Measurements from ENCODE around the gene MED29. TPM values are rescaled to one million over a fixed set of nuclear protein-coding genes. Genes with fewer than 3 reads are reported as not detected.

MED29 gene
- total and polyA plus RNA-seq, 2 experiments from 2014 or later = 26.1 to 62.0 TPM

GRCh38 chr19:39449116-39449797 lies 58.1 kb downstream of the MED29 start (continued):
- TF ChIP-seq, protein P1, sequence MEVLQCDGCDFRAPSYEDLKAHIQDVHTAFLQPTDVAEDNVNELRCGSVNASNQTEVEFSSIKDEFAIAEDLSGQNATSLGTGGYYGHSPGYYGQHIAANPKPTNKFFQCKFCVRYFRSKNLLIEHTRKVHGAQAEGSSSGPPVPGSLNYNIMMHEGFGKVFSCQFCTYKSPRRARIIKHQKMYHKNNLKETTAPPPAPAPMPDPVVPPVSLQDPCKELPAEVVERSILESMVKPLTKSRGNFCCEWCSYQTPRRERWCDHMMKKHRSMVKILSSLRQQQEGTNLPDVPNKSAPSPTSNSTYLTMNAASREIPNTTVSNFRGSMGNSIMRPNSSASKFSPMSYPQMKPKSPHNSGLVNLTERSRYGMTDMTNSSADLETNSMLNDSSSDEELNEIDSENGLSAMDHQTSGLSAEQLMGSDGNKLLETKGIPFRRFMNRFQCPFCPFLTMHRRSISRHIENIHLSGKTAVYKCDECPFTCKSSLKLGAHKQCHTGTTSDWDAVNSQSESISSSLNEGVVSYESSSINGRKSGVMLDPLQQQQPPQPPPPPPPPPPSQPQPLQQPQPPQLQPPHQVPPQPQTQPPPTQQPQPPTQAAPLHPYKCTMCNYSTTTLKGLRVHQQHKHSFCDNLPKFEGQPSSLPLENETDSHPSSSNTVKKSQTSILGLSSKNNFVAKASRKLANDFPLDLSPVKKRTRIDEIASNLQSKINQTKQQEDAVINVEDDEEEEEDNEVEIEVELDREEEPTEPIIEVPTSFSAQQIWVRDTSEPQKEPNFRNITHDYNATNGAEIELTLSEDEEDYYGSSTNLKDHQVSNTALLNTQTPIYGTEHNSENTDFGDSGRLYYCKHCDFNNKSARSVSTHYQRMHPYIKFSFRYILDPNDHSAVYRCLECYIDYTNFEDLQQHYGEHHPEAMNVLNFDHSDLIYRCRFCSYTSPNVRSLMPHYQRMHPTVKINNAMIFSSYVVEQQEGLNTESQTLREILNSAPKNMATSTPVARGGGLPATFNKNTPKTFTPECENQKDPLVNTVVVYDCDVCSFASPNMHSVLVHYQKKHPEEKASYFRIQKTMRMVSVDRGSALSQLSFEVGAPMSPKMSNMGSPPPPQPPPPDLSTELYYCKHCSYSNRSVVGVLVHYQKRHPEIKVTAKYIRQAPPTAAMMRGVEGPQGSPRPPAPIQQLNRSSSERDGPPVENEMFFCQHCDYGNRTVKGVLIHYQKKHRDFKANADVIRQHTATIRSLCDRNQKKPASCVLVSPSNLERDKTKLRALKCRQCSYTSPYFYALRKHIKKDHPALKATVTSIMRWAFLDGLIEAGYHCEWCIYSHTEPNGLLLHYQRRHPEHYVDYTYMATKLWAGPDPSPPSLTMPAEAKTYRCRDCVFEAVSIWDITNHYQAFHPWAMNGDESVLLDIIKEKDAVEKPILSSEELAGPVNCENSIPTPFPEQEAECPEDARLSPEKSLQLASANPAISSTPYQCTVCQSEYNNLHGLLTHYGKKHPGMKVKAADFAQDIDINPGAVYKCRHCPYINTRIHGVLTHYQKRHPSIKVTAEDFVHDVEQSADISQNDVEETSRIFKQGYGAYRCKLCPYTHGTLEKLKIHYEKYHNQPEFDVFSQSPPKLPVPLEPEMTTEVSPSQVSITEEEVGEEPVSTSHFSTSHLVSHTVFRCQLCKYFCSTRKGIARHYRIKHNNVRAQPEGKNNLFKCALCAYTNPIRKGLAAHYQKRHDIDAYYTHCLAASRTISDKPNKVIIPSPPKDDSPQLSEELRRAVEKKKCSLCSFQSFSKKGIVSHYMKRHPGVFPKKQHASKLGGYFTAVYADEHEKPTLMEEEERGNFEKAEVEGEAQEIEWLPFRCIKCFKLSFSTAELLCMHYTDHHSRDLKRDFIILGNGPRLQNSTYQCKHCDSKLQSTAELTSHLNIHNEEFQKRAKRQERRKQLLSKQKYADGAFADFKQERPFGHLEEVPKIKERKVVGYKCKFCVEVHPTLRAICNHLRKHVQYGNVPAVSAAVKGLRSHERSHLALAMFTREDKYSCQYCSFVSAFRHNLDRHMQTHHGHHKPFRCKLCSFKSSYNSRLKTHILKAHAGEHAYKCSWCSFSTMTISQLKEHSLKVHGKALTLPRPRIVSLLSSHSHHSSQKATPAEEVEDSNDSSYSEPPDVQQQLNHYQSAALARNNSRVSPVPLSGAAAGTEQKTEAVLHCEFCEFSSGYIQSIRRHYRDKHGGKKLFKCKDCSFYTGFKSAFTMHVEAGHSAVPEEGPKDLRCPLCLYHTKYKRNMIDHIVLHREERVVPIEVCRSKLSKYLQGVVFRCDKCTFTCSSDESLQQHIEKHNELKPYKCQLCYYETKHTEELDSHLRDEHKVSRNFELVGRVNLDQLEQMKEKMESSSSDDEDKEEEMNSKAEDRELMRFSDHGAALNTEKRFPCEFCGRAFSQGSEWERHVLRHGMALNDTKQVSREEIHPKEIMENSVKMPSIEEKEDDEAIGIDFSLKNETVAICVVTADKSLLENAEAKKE (CRISPR knock-in tag; IDR thresholded peaks at IDR 0.05) = no peak
- TF ChIP-seq ZNF114 (CRISPR knock-in tag; IDR thresholded peaks at IDR 0.05) (no peak), STAT1 (IDR thresholded peaks at IDR 0.05; ENCODE audit: unreplicated experiment) (no peak), EZH2phosphoT487 (IDR thresholded peaks at IDR 0.05; ENCODE audit: unreplicated experiment) (no peak), CTCF (conservative IDR thresholded peaks at IDR 0.05; ENCODE audit: low read depth in 2 of 2) (no peak)

Small RNA genes lying within 50 kb of the gene (microRNA-seq; reads per million reads assigned to microRNA genes)
- not detected for gene MIR4530

Small RNA genes lying within 50 kb of the gene (small RNA-seq; reads per million reads assigned to genes)
- not detected for gene AC011445.2 (ENCODE audit: low replicate concordance)
- gene MIR4530 (ENCODE audit: low replicate concordance) = not detected
- gene RN7SL566P (ENCODE audit: low replicate concordance) = not detected

Other genes with a start within 250 kb of the MED29 start
- gene NCCRP1, start 194.4 kb upstream of the MED29 start, total RNA-seq (2014; rRNA removed; shearing (Covaris generic)) = 3.8 and 6.2 TPM in 2 replicates
- 2.8 and 3.6 TPM in 2 replicates for gene NCCRP1, start 194.4 kb upstream of the MED29 start, polyA plus RNA-seq (2016; fragmentation: Nextera tagmentation; extraction: Ambion mirVana)
- not detected in 2 replicates for gene SYCN, start 187.1 kb upstream of the MED29 start, total RNA-seq (2014; rRNA removed; shearing (Covaris generic))
- not detected in 2 replicates for gene SYCN, start 187.1 kb upstream of the MED29 start, polyA plus RNA-seq (2016; fragmentation: Nextera tagmentation; extraction: Ambion mirVana)
- not detected in 2 replicates for gene IFNL3, start 146.4 kb upstream of the MED29 start, total RNA-seq (2014; rRNA removed; shearing (Covaris generic))
- gene IFNL3, start 146.4 kb upstream of the MED29 start, polyA plus RNA-seq (2016; fragmentation: Nextera tagmentation; extraction: Ambion mirVana) = not detected in 2 replicates
- gene IFNL4, start 142.5 kb upstream of the MED29 start, total RNA-seq (2014; rRNA removed; shearing (Covaris generic)) = not detected in 2 replicates
- not detected in 2 replicates for gene IFNL4, start 142.5 kb upstream of the MED29 start, polyA plus RNA-seq (2016; fragmentation: Nextera tagmentation; extraction: Ambion mirVana)
- not detected in 2 replicates for gene IFNL2, start 123.0 kb upstream of the MED29 start, total RNA-seq (2014; rRNA removed; shearing (Covaris generic))
- not detected in 2 replicates for gene IFNL2, start 123.0 kb upstream of the MED29 start, polyA plus RNA-seq (2016; fragmentation: Nextera tagmentation; extraction: Ambion mirVana)
- not detected in 2 replicates for gene IFNL1, start 95.0 kb upstream of the MED29 start, total RNA-seq (2014; rRNA removed; shearing (Covaris generic))
- not detected in 2 replicates for gene IFNL1, start 95.0 kb upstream of the MED29 start, polyA plus RNA-seq (2016; fragmentation: Nextera tagmentation; extraction: Ambion mirVana)
- gene LRFN1, start 70.5 kb upstream of the MED29 start, total RNA-seq (2014; rRNA removed; shearing (Covaris generic)) = 8.1 and 10.0 TPM in 2 replicates
- 3.2 and 4.1 TPM in 2 replicates for gene LRFN1, start 70.5 kb upstream of the MED29 start, polyA plus RNA-seq (2016; fragmentation: Nextera tagmentation; extraction: Ambion mirVana)
- not detected in 2 replicates for gene GMFG, start 55.3 kb upstream of the MED29 start, total RNA-seq (2014; rRNA removed; shearing (Covaris generic))
- gene GMFG, start 55.3 kb upstream of the MED29 start, polyA plus RNA-seq (2016; fragmentation: Nextera tagmentation; extraction: Ambion mirVana) = 1.0 and 1.3 TPM in 2 replicates
- 124 and 172 TPM in 2 replicates for gene SAMD4B, start 49.0 kb upstream of the MED29 start, total RNA-seq (2014; rRNA removed; shearing (Covaris generic))
- gene SAMD4B, start 49.0 kb upstream of the MED29 start, polyA plus RNA-seq (2016; fragmentation: Nextera tagmentation; extraction: Ambion mirVana) = 104 and 107 TPM in 2 replicates
- gene PAF1, start 272 bp upstream of the MED29 start, total RNA-seq (2014; rRNA removed; shearing (Covaris generic)) = 24.6 and 47.3 TPM in 2 replicates
- gene PAF1, start 272 bp upstream of the MED29 start, polyA plus RNA-seq (2016; fragmentation: Nextera tagmentation; extraction: Ambion mirVana) = 21.3 and 22.1 TPM in 2 replicates
- gene ZFP36, start 15.5 kb downstream of the MED29 start, total RNA-seq (2014; rRNA removed; shearing (Covaris generic)) = 9.5 and 10.6 TPM in 2 replicates
- 27.5 and 27.7 TPM in 2 replicates for gene ZFP36, start 15.5 kb downstream of the MED29 start, polyA plus RNA-seq (2016; fragmentation: Nextera tagmentation; extraction: Ambion mirVana)
- 35.2 and 41.3 TPM in 2 replicates for gene PLEKHG2, start 21.3 kb downstream of the MED29 start, total RNA-seq (2014; rRNA removed; shearing (Covaris generic))
- gene PLEKHG2, start 21.3 kb downstream of the MED29 start, polyA plus RNA-seq (2016; fragmentation: Nextera tagmentation; extraction: Ambion mirVana) = 15.5 and 16.2 TPM in 2 replicates
- 106 and 207 TPM in 2 replicates for gene RPS16, start 44.6 kb downstream of the MED29 start, total RNA-seq (2014; rRNA removed; shearing (Covaris generic))
- 1,901 and 2,135 TPM in 2 replicates for gene RPS16, start 44.6 kb downstream of the MED29 start, polyA plus RNA-seq (2016; fragmentation: Nextera tagmentation; extraction: Ambion mirVana)
- 75.0 and 108 TPM in 2 replicates for gene SUPT5H, start 54.2 kb downstream of the MED29 start, total RNA-seq (2014; rRNA removed; shearing (Covaris generic))
- gene SUPT5H, start 54.2 kb downstream of the MED29 start, polyA plus RNA-seq (2016; fragmentation: Nextera tagmentation; extraction: Ambion mirVana) = 144 and 150 TPM in 2 replicates
- gene TIMM50, start 89.5 kb downstream of the MED29 start, total RNA-seq (2014; rRNA removed; shearing (Covaris generic)) = 119 and 120 TPM in 2 replicates
- 139 and 145 TPM in 2 replicates for gene TIMM50, start 89.5 kb downstream of the MED29 start, polyA plus RNA-seq (2016; fragmentation: Nextera tagmentation; extraction: Ambion mirVana)
- 15.6 and 19.1 TPM in 2 replicates for gene DLL3, start 107.6 kb downstream of the MED29 start, total RNA-seq (2014; rRNA removed; shearing (Covaris generic))
- 9.8 and 9.9 TPM in 2 replicates for gene DLL3, start 107.6 kb downstream of the MED29 start, polyA plus RNA-seq (2016; fragmentation: Nextera tagmentation; extraction: Ambion mirVana)
- gene SELENOV, start 123.8 kb downstream of the MED29 start, total RNA-seq (2014; rRNA removed; shearing (Covaris generic)) = 8.7 and 13.8 TPM in 2 replicates
- gene SELENOV, start 123.8 kb downstream of the MED29 start, polyA plus RNA-seq (2016; fragmentation: Nextera tagmentation; extraction: Ambion mirVana) = 8.0 and 12.4 TPM in 2 replicates
- 2.5 and 4.7 TPM in 2 replicates for gene EID2B, start 141.5 kb downstream of the MED29 start, total RNA-seq (2014; rRNA removed; shearing (Covaris generic))
- gene EID2B, start 141.5 kb downstream of the MED29 start, polyA plus RNA-seq (2016; fragmentation: Nextera tagmentation; extraction: Ambion mirVana) = 4.1 and 4.6 TPM in 2 replicates
- 22.8 and 25.2 TPM in 2 replicates for gene EID2, start 148.8 kb downstream of the MED29 start, total RNA-seq (2014; rRNA removed; shearing (Covaris generic))
- gene EID2, start 148.8 kb downstream of the MED29 start, polyA plus RNA-seq (2016; fragmentation: Nextera tagmentation; extraction: Ambion mirVana) = 24.4 and 24.6 TPM in 2 replicates
- gene LGALS13, start 211.1 kb downstream of the MED29 start, total RNA-seq (2014; rRNA removed; shearing (Covaris generic)) = not detected in 2 replicates
- gene LGALS13, start 211.1 kb downstream of the MED29 start, polyA plus RNA-seq (2016; fragmentation: Nextera tagmentation; extraction: Ambion mirVana) = not detected in 2 replicates